ENCODE results near the gene ITGA2. TPM values are rescaled to one million over a fixed set of nuclear protein-coding genes. Genes with fewer than 3 reads are reported as not detected.

ITGA2 gene
- polyA plus RNA-seq, 1 donor from 2014 or later, result not detected

DNA sequence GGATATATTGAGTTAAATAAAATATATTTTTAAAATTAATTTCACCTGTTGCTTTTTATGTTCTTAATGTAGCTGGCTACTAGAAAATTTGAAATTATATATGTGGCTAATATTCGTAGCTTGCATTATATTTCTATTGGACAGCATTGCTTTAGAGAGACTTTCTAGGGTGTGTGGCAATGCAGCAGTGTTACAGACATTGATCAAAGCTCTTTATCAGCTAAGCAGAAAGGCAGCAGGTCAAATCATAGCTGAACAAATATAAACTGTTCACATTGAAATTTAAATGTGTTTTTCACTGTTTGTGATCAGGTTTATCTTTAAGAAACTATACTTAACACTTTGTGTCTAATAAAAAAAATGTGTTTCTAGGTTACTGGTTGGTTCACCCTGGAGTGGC is 52.6 kb downstream of the ITGA2 start:
- Mint-ChIP-seq H3K4me3 (no peak overlapping the region), H3K4me1 (peaks cover 6 to 8% (median 7%) of the 10 kb centered on the region in 3 donors), H3K27me3 (peaks cover 9% of the 10 kb centered on the region), H3K36me3 (no peaks in the 10 kb centered on the region), H3K27ac (no peak overlapping the region), H3K9me3 (peaks cover 0 to 1% (median 0%) of the 10 kb centered on the region in 3 donors)

GRCh38 chr5:53045263-53045662 is 56.1 kb downstream of the ITGA2 start:
- no peak overlapping the region for H3K4me3 Mint-ChIP-seq
- H3K9me3 Mint-ChIP-seq, result peaks cover 0 to 1% (median 0%) of the 10 kb centered on the region in 3 donors
- no peak overlapping the region for H3K27ac Mint-ChIP-seq
- peaks cover 11% of the 10 kb centered on the region for H3K27me3 Mint-ChIP-seq
- H3K4me1 Mint-ChIP-seq, result peaks cover 4 to 8% (median 6%) of the 10 kb centered on the region in 3 donors
- no peaks in the 10 kb centered on the region for H3K36me3 Mint-ChIP-seq

- Mint-ChIP-seq H3K4me3 (no peak overlapping the region), H3K9me3 (peaks cover 0 to 1% (median 0%) of the 10 kb centered on the region in 3 donors), H3K27ac (no peak overlapping the region), H3K27me3 (peaks cover 11% of the 10 kb centered on the region), H3K36me3 (no peaks in the 10 kb centered on the region), H3K4me1 (no peaks in the 10 kb centered on the region)
These were observed 59.1 kb downstream of the ITGA2 start for GRCh38 chr5:53048248-53048647.

GRCh38 chr5:53052499-53052898 is 63.3 kb downstream of the ITGA2 start:
- Mint-ChIP-seq H3K9me3 (no peaks in the 10 kb centered on the region), H3K36me3 (no peaks in the 10 kb centered on the region), H3K27ac (no peak overlapping the region), H3K27me3 (peaks cover 5% of the 10 kb centered on the region), H3K4me3 (no peak overlapping the region), H3K4me1 (no peaks in the 10 kb centered on the region)

DNA sequence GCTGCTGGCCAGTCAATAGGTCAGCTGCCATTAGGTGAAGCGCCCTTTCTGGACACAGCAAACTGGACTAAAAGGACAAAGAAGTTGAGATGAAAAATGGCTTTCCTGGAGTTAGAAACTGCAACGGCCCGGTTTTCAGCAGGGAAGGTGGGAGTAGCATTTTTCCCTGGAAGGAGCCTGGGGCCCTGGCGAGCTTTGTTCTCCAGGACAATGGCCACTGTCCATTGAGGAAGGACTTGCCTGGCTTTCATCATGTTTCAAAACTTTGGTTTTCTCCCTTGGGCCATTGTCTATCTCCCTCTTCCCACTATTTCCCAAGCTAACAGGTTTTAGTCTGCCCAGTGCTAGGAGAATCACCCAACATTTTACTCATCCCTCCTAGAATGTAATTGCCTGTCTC is 64.2 kb downstream of the ITGA2 start:
- Mint-ChIP-seq H3K4me1 (no peaks in the 10 kb centered on the region), H3K27me3 (peaks cover 2% of the 10 kb centered on the region), H3K27ac (no peak overlapping the region)

GRCh38 chr5:53055365-53055764 is 66.2 kb downstream of the ITGA2 start:
- peaks cover 2% of the 10 kb centered on the region for H3K27me3 Mint-ChIP-seq
- H3K27ac Mint-ChIP-seq, result no peak overlapping the region
- H3K4me1 Mint-ChIP-seq, result no peaks in the 10 kb centered on the region
- H3K4me3 Mint-ChIP-seq, result no peak overlapping the region
- H3K9me3 Mint-ChIP-seq, result no peaks in the 10 kb centered on the region
- H3K36me3 Mint-ChIP-seq, result no peaks in the 10 kb centered on the region

More for the DNA sequence above, 64.2 kb downstream of the ITGA2 start:
- no peak overlapping the region for H3K4me3 Mint-ChIP-seq
- no peaks in the 10 kb centered on the region for H3K9me3 Mint-ChIP-seq
- no peaks in the 10 kb centered on the region for H3K36me3 Mint-ChIP-seq

- Mint-ChIP-seq H3K27me3 (peaks cover 3% of the 10 kb centered on the region), H3K27ac (no peak overlapping the region), H3K4me3 (no peak overlapping the region), H3K4me1 (no peaks in the 10 kb centered on the region), H3K36me3 (no peaks in the 10 kb centered on the region), H3K9me3 (no peaks in the 10 kb centered on the region)
These were observed 70.1 kb downstream of the ITGA2 start for GRCh38 chr5:53059281-53059680.

- H3K27me3 Mint-ChIP-seq, result peaks cover 7% of the 10 kb centered on the region
- H3K9me3 Mint-ChIP-seq, result no peaks in the 10 kb centered on the region
- H3K36me3 Mint-ChIP-seq, result no peaks in the 10 kb centered on the region
- H3K27ac Mint-ChIP-seq, result no peak overlapping the region
- no peak overlapping the region for H3K4me3 Mint-ChIP-seq
- H3K4me1 Mint-ChIP-seq, result no peaks in the 10 kb centered on the region
These were observed 74.0 kb downstream of the ITGA2 start for GRCh38 chr5:53063176-53063575.

- H3K4me1 Mint-ChIP-seq, result no peaks in the 10 kb centered on the region
- H3K27me3 Mint-ChIP-seq, result peaks cover 7% of the 10 kb centered on the region
- no peaks in the 10 kb centered on the region for H3K9me3 Mint-ChIP-seq
These were observed 74.6 kb downstream of the ITGA2 start for GRCh38 chr5:53063791-53064190.

DNA sequence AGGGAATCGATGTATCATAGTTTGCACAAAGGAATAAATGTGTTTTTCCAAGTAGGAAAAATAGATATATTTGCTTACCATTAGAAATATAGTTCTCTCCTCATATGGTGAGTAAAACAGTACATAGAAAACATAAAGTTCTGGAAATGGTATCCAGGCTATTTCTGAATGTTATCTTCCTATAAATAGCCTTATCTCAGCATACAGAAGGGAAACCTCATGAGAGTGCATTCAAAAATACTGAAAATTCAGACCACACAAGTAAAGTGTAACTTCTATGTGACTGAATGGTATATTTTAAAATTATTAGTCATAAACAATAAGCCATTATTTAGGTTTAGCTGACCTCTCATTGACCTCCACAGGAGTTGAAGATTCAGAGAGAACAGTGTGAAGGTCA is 76.9 kb downstream of the ITGA2 start:
- no peaks in the 10 kb centered on the region for H3K36me3 Mint-ChIP-seq

More at GRCh38 chr5:53063791-53064190, 74.6 kb downstream of the ITGA2 start:
- no peaks in the 10 kb centered on the region for H3K36me3 Mint-ChIP-seq
- H3K27ac Mint-ChIP-seq, result no peak overlapping the region
- H3K4me3 Mint-ChIP-seq, result no peak overlapping the region

GRCh38 chr5:53067641-53068040 is 78.5 kb downstream of the ITGA2 start:
- Mint-ChIP-seq H3K27ac (no peak overlapping the region), H3K4me3 (no peak overlapping the region), H3K9me3 (no peaks in the 10 kb centered on the region), H3K27me3 (peaks cover 4% of the 10 kb centered on the region), H3K36me3 (no peaks in the 10 kb centered on the region), H3K4me1 (no peaks in the 10 kb centered on the region)

More for the DNA sequence above, 76.9 kb downstream of the ITGA2 start:
- H3K4me1 Mint-ChIP-seq, result no peaks in the 10 kb centered on the region
- peaks cover 5% of the 10 kb centered on the region for H3K27me3 Mint-ChIP-seq
- no peaks in the 10 kb centered on the region for H3K9me3 Mint-ChIP-seq
- H3K27ac Mint-ChIP-seq, result no peak overlapping the region
- H3K4me3 Mint-ChIP-seq, result no peak overlapping the region

- no peaks in the 10 kb centered on the region for H3K36me3 Mint-ChIP-seq
- H3K27ac Mint-ChIP-seq, result no peak overlapping the region
- peaks cover 4% of the 10 kb centered on the region for H3K27me3 Mint-ChIP-seq
- no peaks in the 10 kb centered on the region for H3K9me3 Mint-ChIP-seq
- no peaks in the 10 kb centered on the region for H3K4me1 Mint-ChIP-seq
- no peak overlapping the region for H3K4me3 Mint-ChIP-seq
These were observed 79.2 kb downstream of the ITGA2 start for GRCh38 chr5:53068291-53068836.

DNA sequence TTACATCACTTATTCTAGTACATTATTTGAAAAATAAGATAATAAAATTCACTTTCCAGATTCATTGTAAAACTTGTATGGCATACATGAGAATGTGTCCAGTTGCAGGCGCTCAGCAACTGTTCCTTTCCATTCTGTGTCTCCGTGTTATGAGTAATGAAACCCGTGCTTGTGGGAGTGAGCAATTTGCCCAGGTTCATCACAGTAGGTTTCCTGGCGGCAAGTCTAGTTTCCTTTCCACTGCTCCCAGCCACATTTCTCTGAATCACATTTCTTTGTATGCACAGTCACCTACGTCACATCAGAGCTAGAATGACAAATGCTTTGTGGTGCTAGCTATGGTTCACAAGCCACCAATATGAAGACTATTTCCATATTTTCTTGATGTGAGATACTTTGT is 80.5 kb downstream of the ITGA2 start:
- Mint-ChIP-seq H3K27me3 (peaks cover 4% of the 10 kb centered on the region), H3K4me3 (no peak overlapping the region), H3K36me3 (no peaks in the 10 kb centered on the region)

GRCh38 chr5:53071298-53071697 is 82.1 kb downstream of the ITGA2 start:
- Mint-ChIP-seq H3K27me3 (no peaks in the 10 kb centered on the region), H3K27ac (no peak overlapping the region), H3K4me1 (no peaks in the 10 kb centered on the region), H3K9me3 (no peaks in the 10 kb centered on the region), H3K4me3 (no peak overlapping the region), H3K36me3 (no peaks in the 10 kb centered on the region)

More for the DNA sequence above, 80.5 kb downstream of the ITGA2 start:
- Mint-ChIP-seq H3K27ac (no peak overlapping the region), H3K9me3 (no peaks in the 10 kb centered on the region), H3K4me1 (no peaks in the 10 kb centered on the region)

- H3K27me3 Mint-ChIP-seq, result no peaks in the 10 kb centered on the region
- no peaks in the 10 kb centered on the region for H3K9me3 Mint-ChIP-seq
- H3K4me1 Mint-ChIP-seq, result no peaks in the 10 kb centered on the region
- no peak overlapping the region for H3K27ac Mint-ChIP-seq
- no peaks in the 10 kb centered on the region for H3K36me3 Mint-ChIP-seq
- no peak overlapping the region for H3K4me3 Mint-ChIP-seq
These were observed 82.6 kb downstream of the ITGA2 start for GRCh38 chr5:53071738-53072137.

DNA sequence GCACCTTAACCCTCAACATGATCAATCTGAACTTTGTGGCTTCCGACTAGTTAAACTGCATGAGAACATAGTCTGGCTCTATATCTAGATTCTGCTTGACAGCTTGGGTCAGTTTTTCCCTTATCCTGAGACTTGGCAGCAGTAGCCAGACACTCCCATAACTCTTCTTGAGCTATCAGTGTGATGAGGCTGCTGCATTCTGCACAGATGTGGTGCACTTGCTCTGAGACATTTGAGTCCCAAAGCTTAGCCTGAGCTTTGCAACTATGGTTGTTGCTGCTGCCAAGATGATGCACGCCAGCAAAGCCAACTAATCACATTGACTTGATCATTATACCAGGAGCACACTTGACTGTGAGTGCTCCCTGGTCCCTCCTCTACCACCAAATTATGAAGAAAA is 84.2 kb downstream of the ITGA2 start:
- no peaks in the 10 kb centered on the region for H3K9me3 Mint-ChIP-seq
- peaks cover 3% of the 10 kb centered on the region for H3K27me3 Mint-ChIP-seq
- H3K4me3 Mint-ChIP-seq, result no peak overlapping the region
- H3K4me1 Mint-ChIP-seq, result no peaks in the 10 kb centered on the region
- no peak overlapping the region for H3K27ac Mint-ChIP-seq
- no peaks in the 10 kb centered on the region for H3K36me3 Mint-ChIP-seq

All from IgD-negative memory B cell (primary cell).